Effector CD4-positive, alpha-beta T cell (primary cell): ENCODE measurements around the gene TAL1.

Source experiments
- DNase-seq: peaks from one replicate; pipeline ENCODE4 v3.0.0-alpha.2; 2020

The TAL1 gene

DNA sequence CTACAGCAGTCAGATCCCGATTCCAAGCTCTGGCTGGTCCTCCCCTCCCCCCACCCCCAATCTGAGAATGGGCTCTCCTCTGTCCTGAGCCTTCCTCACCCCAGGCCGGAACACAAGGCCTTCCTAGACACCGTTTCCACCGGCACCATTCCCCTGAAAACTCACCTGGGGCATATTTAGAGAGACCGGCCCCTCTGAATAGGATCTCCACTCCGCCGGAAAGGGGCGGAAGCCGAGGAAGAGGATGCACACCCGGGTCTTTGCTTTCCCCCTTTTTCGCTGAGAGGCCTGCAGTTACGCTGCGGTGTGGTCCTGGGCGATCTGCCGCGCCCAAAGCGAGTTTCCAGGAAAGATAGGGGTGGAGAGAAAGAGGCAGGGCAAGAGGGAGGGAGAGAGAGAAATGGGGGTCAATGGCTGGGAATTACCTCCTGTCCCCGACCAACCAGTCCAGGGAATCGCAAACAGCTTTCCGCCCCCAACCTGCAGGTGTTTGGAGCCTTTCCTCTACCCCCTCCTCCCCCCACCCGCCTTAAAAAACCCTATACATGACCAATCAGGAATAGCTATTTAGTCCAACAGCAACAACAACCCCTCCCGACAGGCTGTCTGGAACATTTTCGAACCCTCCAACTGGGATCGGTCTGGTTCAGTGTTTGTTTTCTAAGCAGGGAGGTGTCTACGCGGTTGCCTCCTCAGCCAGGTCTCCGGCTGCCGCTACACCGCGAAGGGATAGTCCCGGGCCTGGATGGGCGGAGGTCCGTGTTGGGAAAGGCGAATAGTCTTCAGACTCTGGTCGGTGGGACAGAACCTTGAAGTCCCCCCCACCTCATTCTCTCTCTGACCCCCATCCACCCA, 2.8 kb downstream of the TAL1 start:
- DNase-seq = no peak

- DNase-seq = no peak
Observed at GRCh38 chr1:47228644-47229030, 3.4 kb downstream of the TAL1 start.

GRCh38 chr1:47227341-47228232, 4.4 kb downstream of the TAL1 start:
- DNase-seq = no peak

DNA sequence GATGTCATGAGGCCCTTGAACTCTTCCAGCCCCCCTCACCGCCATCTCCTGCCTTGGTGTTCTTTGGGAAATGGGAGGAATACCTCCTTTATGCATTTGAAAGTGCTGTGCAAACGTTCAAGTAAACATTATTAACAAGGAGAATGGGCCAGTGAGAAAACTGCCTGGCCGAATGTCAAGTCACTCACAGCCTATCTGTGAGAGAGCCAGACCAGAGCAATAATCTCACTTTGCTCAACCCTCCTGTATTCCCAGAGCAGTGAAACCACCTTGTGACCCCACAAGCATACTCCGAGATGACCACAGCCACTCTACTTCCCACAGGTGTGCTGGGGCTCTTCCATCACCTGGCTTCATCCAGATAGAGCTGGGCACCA, 5.2 kb downstream of the TAL1 start:
- DNase-seq = no peak

DNA sequence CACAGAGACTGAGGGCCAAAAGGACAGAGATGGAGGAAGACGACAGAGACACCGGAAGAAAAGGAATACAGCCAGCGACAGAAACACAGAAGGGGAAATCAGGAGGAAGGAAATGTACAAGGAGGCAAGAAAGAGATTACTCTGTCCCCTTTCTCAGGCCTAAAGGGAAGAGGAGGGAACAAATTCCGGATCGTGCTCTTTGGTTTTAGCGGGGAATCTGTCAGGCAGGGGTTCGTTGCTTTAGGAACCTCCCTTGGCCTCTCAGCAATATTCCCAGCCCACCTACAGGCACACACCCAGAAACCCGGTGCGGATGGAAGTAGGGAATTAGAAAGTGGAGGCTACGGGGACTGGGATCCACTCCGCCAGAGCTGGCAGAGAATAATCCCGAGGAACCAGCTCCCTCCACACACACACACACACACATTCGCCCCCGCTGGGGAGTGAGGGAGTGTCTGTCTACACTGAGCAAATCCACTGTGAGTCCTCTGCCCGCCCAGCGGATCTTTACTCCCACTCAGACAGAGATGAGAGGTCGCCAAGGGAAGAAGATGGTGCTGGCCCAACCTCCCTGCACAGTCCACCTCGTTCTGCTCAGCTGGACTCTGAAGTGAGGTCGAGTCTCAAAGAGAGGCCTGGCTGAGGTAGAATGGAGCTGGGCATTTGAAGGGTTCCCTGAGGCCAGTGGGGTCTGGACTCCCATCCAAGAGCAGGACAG, 5.7 kb downstream of the TAL1 start:
- no peak for DNase-seq

DNA sequence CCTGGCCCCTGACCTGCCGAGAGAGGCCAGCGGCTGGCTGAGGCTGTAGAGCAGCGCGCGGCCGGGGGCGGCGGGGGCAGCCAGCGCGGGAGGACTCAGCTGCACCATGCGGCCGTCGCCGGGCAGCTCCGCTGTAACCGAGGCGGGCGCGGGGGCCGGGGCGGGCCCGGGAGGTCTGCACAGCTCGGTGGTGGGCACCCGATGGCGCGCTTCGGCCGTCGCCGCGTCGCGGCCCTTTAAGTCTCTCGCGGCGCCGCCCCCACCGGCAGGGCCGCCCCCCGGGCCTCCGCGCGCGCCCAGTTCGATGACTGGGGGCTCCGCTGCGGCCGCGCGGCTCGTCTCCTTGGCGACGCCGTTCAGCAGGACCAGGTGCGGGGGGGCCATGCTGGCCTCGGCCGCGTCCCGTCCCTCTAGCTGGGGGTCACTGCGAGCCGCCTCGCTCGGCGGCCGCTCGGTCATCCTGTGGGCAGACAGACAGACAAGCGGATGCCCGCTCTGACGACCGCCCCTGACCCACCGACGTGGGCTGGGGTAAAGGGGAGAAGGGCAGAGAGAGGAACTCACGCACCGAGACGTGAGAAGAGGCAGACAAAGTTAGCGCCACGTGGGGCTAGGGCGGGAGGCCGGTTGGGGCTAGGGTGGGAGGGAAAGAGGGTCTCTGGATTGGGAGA, 6.5 kb downstream of the TAL1 start:
- DNase-seq = no peak

DNA sequence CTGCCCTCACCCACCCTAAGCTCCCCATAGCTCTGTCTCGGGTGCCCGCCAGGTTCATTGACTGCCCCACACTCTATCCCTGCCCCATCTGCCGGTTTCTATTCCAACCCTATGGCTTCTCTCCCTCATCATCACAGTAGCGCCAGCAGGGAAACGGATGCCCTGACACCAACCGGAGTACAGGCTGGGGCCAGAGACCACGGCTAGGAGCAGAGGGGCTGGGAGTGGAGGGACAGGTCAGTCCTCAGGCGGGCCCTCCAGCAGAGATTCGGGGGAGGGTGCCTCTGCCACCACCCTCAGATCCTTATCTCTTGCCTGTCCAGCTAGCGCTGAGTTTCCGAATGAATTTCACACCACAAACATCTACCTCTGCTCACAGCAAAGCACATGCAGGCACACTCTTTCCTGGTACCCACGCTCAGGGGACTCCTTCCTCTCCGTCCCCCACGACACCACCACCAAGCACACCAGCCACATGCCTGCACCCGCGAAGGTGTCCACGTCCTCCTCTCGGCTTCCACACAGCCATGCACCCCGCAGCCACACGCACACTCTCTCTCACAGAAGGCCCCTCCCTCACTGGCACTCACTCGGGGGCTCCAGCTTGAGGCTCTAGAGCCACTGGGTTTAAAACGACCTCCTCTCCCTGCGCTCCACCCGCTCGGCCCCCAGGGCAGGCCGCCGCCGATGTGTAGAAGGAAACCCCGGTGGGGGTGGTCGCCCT, 7.2 kb downstream of the TAL1 start:
- no peak for DNase-seq

GRCh38 chr1:47223921-47224675, 7.9 kb downstream of the TAL1 start:
- DNase-seq = no peak

GRCh38 chr1:47223174-47223920, 8.7 kb downstream of the TAL1 start:
- no peak for DNase-seq

DNA sequence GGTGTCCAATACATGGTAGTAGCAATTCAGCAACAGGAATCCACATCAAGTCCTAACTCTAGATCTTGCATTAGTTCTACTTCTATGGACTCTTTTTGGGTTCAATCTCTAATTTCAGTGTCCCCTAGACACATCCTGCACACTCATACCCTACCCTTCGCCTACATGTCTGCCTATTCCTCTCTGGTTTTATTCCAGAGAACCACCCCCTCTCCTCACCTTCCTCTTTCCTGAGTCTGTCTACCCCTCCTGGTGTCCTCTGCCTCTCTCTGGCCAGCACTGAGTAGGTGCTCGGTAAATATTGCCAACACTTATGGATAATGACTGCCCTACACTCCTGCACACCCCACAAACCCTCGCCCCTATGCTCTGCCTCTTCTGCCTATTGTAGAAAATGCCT, 9.5 kb downstream of the TAL1 start:
- DNase-seq = no peak

- no peak for DNase-seq
Observed at GRCh38 chr1:47219590-47220220, 12.3 kb downstream of the TAL1 start.

DNA sequence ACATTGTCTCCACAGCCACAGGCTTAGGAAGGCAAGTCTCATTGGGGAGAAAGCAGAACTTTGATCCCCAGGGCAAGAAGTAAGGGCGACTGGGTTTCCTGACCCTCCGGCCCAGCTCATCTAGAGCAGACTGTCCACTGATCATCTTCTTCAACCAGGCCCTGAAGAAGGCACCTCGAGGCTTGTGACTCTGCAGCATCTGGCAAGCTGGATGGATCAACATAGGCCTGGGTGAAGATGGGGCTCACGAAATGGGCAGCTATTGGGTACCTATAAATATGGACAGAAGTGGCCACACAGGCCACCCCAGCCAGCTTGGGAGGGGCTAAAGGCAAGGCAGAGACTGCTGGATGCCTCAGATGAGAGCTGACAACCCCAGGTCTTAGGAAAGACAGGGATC, 13.0 kb downstream of the TAL1 start:
- no peak for DNase-seq

DNA sequence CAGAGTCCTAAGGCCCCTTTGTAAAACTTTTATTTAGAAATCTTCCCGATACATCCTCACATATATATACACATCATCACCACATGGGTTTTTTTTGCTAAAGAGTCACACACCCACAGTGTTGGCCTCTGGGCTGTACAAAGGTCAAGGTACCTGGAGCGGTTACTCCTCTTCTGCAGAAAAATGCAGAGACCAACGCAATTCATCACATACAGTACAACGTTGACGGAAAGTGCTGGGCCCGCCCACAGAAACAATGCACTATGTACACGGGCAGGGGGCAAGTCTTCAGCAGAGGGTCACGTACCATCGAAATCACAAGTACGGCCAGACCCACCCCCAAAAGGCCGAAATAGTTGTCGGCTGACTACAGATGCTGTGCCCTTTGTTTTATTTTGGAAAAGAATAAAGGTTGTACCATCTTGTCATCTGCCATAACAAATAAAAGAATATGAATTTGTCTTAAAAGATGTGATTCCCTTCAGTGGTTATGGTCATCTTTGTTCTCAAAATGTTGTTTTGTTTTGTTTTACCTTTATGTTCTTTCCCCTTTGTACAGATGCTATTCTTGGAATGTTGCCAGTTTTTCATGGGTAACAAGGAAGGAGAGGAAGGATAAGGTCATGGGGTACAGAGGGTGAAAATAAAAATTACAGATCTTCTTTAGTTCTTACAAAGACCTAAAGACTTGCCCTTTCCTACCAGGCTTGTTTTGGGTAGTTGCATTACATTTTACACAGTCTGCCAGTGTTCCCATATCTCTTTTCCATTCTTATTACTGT, 15.6 kb downstream of the TAL1 start:
- DNase-seq = no peak

DNA sequence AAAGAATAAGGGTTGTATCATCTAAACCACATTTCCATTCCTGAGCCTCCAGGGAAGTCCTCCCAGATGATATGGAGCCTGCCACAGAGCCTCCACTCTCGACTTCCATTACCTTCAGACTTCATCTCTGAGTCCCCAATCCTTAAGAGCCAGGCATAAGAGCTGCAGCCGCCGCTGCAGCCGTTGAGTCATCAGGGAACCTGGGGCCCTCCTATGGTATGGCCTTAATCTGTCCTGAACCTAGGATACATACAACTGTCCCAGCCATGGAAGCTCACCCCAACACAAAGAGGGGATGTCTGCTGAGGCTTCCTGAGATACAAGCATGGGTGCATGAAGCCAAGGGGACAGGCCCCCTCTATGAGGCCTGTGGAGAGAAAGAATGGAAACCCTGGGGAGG, 16.3 kb downstream of the TAL1 start:
- DNase-seq = no peak

- no peak for DNase-seq
Observed at GRCh38 chr1:47214549-47214948, 17.5 kb downstream of the TAL1 start.

- no peak for DNase-seq
Observed at GRCh38 chr1:47213230-47213963, 18.6 kb downstream of the TAL1 start.

- no peak for DNase-seq
Observed at GRCh38 chr1:47212636-47213229, 19.3 kb downstream of the TAL1 start.

- no peak for DNase-seq
Observed at GRCh38 chr1:47211796-47212269, 20.2 kb downstream of the TAL1 start.
